HUES6 (cell line): ENCODE data around the gene ACAD10.

Experiments
- H3K27ac ChIP-seq: 2 replicates; pipeline ENCODE4 v1.7.0; 2013; ENCODE audit warnings: low read depth, mild to moderate bottlenecking, low read length, inconsistent platforms
- H3K27me3 ChIP-seq: 2 replicates; pipeline ENCODE4 v1.6.1; 2013; ENCODE audit warnings: low read length; ENCODE audit not compliant: control insufficient read depth, insufficient read depth
- H3K36me3 ChIP-seq: 2 replicates; pipeline ENCODE4 v1.6.1; 2013; ENCODE audit warnings: low read length; ENCODE audit not compliant: control insufficient read depth, insufficient read depth
- H3K4me1 ChIP-seq: 2 replicates; pipeline ENCODE4 v1.6.1; 2013; ENCODE audit warnings: low read length; ENCODE audit not compliant: control insufficient read depth, insufficient read depth
- H3K4me3 ChIP-seq: 2 replicates; pipeline ENCODE4 v1.5.1; 2013; ENCODE audit warnings: low read depth, low read length
- H3K9ac ChIP-seq: one replicate; pipeline ENCODE4 v1.6.1; 2013; ENCODE audit warnings: mild to moderate bottlenecking, low read length
- H3K9me3 ChIP-seq: 2 replicates; pipeline ENCODE4 v1.6.1; 2013; ENCODE audit warnings: low read depth, low read length; ENCODE audit not compliant: control insufficient read depth, insufficient read depth

The ACAD10 gene

GRCh38 chr12:111749391-111749790, 63.5 kb downstream of the ACAD10 start:
- no peaks in the 10 kb centered on the region; the same call in 1 of the 2 replicates for H3K4me1 ChIP-seq
- no peak overlapping the region for H3K27ac ChIP-seq
- peaks cover 47% of the 10 kb centered on the region for H3K36me3 ChIP-seq
- no peaks in the 10 kb centered on the region for H3K27me3 ChIP-seq
- H3K4me3 ChIP-seq = no peak overlapping the region
- H3K9ac ChIP-seq = no peak overlapping the region
- no peaks in the 10 kb centered on the region for H3K9me3 ChIP-seq

- H3K4me1 ChIP-seq = peaks cover 8% of the 10 kb centered on the region
- H3K27ac ChIP-seq = no peak overlapping the region
- no peaks in the 10 kb centered on the region for H3K27me3 ChIP-seq
- H3K36me3 ChIP-seq = peaks cover 15% of the 10 kb centered on the region
- H3K4me3 ChIP-seq = no peak overlapping the region
- no peaks in the 10 kb centered on the region for H3K9me3 ChIP-seq
- H3K9ac ChIP-seq = no peak overlapping the region
These were observed 67.5 kb downstream of the ACAD10 start for GRCh38 chr12:111753144-111753881.

GRCh38 chr12:111754671-111755070, 68.8 kb downstream of the ACAD10 start:
- no peak overlapping the region for H3K9ac ChIP-seq
- no peaks in the 10 kb centered on the region for H3K9me3 ChIP-seq
- H3K27me3 ChIP-seq = no peaks in the 10 kb centered on the region
- H3K36me3 ChIP-seq = 0 out of 2 replicates have a peak, but pooled peaks cover 4% of the 10 kb centered on the region
- no peak overlapping the region for H3K4me3 ChIP-seq
- no peak overlapping the region for H3K27ac ChIP-seq
- peaks cover 12% of the 10 kb centered on the region for H3K4me1 ChIP-seq

DNA sequence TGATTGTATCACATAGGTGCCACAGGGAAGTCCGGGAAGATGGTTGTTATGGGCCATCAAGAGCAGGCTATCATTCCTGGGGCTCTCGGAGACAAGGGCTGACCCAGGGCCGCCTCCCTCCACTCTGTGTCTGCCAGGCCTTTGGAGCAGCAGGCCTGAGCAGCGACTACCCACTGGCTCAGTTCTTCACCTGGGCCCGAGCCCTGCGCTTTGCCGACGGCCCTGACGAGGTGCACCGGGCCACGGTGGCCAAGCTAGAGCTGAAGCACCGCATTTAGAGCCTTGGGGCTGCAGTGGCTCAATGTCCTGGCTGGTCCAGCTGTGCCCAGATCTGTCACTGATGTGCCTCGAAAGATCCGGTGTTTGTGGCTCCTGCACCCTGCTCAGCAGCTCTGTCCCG, 70.3 kb downstream of the ACAD10 start:
- Histone ChIP-seq H3K4me1 (peaks cover 12% of the 10 kb centered on the region), H3K4me3 (no peak overlapping the region), H3K9ac (no peak overlapping the region)

DNA sequence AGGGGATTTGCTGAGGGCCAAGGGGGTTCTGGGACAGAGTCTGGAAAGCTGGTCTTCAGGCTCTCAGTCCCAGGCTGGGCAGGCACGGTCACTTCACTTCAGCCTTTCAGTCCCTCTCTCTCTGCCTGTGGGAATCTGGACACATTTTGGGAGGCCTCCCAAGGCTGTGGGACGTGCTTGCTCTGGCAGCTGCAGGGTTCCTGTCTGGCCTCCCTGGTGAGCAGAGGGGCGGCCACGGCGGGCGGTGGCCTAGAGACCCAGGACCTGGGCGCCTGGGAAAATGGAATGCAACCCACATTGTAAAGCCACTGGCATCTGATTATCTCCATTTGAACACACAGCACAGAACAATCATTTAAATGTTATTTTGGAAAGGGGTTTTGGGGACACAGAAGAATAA, 70.8 kb downstream of the ACAD10 start:
- no peaks in the 10 kb centered on the region for H3K36me3 ChIP-seq
- H3K27ac ChIP-seq = no peak overlapping the region
- H3K4me1 ChIP-seq = peaks cover 15% of the 10 kb centered on the region
- H3K27me3 ChIP-seq = no peaks in the 10 kb centered on the region
- no peak overlapping the region for H3K4me3 ChIP-seq
- H3K9me3 ChIP-seq = no peaks in the 10 kb centered on the region
- no peak overlapping the region for H3K9ac ChIP-seq

More for the DNA sequence above, 70.3 kb downstream of the ACAD10 start:
- no peaks in the 10 kb centered on the region for H3K27me3 ChIP-seq
- H3K27ac ChIP-seq = no peak overlapping the region
- H3K36me3 ChIP-seq = 0 out of 2 replicates have a peak, but pooled peaks cover under 1% of the 10 kb centered on the region
- H3K9me3 ChIP-seq = no peaks in the 10 kb centered on the region

DNA sequence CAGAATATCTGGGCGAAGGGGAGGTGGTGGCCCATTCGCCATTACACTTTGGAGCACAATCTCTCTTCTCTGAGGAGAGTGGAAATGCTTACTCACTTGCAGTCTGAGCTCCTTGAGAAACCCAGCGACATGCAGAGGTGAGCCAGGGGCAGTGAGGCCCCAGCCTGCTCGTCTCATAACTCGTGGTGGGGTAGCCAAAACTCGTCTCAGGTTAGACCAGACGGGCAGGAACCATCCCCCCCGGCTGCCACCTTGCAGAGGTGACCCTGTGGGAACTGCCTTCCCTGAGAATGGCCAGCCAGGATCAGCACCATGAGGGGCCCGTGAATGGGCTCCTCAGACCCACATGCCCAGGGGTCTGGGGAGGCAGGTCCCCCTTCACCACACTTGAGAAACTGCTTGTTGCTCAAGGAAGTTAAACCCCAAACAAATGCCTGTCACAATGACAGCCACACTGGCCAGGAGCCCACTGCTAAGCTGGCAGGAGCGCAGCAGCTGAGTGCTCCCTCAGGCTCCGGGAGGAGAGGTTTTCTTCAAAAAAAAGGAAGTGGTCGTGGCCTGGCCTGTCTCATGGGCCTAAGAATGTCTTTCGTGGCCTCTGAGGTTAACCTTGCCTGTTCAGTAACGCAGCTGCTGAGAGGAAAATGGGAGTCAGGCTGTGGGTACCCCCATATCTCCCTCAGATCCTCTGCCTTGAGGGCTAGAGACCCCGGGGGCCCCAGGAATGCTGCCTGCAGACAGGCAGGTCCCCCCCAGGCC, 71.7 kb downstream of the ACAD10 start:
- H3K4me3 ChIP-seq = no peak overlapping the region
- no peak overlapping the region; the same call in 1 of the 2 replicates for H3K27ac ChIP-seq
- H3K4me1 ChIP-seq = peaks cover 19% of the 10 kb centered on the region
- H3K36me3 ChIP-seq = no peaks in the 10 kb centered on the region
- H3K27me3 ChIP-seq = no peaks in the 10 kb centered on the region
- no peak overlapping the region for H3K9ac ChIP-seq
- no peaks in the 10 kb centered on the region for H3K9me3 ChIP-seq

DNA sequence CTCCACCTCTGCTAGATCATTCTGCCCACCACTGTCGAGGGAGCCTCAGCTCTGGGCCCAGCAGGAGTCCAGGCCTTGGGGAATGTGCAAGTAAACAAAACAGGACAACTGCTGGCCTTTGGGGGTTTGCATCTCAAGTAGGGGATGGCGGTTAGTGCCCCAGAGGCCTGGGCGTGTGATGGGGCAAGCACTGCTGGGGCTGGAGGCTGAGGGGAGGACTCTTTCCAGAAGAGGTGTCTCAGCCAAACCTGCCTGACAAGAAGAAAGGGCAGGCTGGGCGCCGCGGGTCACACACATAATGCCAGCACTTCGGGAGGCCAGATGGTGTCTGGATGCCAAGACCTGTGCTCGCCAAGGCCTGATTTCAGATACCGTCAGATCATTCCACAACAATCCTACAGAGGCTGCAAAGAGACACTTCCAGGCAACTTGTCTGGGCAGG, 72.3 kb downstream of the ACAD10 start:
- peaks cover 19% of the 10 kb centered on the region for H3K4me1 ChIP-seq
- no peaks in the 10 kb centered on the region for H3K9me3 ChIP-seq
- no peak overlapping the region for H3K9ac ChIP-seq
- no peaks in the 10 kb centered on the region for H3K36me3 ChIP-seq
- no peaks in the 10 kb centered on the region for H3K27me3 ChIP-seq
- no peak overlapping the region for H3K4me3 ChIP-seq
- no peak overlapping the region; the same call in 1 of the 2 replicates for H3K27ac ChIP-seq

DNA sequence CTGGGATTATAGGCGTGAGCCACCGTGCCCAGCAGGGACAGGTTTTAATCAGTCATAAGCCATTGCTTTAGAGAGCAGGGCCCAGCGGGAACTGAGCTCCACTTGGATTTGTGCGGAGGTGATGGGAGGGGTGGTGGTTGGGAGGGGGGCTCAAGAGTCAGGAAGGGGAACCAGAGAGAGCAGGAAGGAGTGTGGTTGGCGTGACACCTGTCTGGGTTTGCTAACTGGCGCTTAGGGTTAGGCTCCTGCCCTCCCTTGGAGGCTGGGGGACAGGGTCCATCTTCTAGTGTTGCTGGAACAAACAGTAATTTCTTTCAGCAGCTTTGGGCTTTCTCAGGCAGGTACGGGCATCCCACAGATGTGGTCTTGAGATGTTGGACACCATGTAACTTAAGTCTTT, 73.4 kb downstream of the ACAD10 start:
- H3K27me3 ChIP-seq = no peaks in the 10 kb centered on the region
- no peaks in the 10 kb centered on the region for H3K36me3 ChIP-seq
- peaks cover 19% of the 10 kb centered on the region for H3K4me1 ChIP-seq
- no peak overlapping the region for H3K4me3 ChIP-seq
- H3K9ac ChIP-seq = no peak overlapping the region
- H3K9me3 ChIP-seq = no peaks in the 10 kb centered on the region
- no peak overlapping the region for H3K27ac ChIP-seq

DNA sequence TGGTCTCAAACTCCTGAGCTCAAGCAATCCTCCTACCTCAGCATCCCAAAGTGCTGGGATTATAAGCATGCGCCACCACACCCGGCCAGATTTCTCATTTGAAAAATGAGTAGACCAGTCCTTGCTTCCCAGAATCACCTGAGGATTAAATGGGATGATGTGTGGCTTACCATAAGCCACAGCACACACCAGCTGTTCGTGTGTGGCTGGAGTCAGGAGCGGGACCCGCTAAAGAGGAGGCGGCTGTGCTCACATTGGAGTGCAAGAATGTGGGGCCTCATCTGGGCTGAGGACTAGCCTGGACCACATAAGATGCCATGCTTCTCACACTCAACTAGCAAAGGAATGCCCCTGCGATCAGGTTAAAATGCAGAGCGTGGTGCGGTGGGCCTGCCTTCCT, 74.1 kb downstream of the ACAD10 start:
- no peaks in the 10 kb centered on the region for H3K9me3 ChIP-seq
- peaks cover 19% of the 10 kb centered on the region for H3K4me1 ChIP-seq
- H3K4me3 ChIP-seq = no peak overlapping the region
- no peaks in the 10 kb centered on the region for H3K27me3 ChIP-seq
- H3K9ac ChIP-seq = no peak overlapping the region
- H3K27ac ChIP-seq = no peak overlapping the region
- H3K36me3 ChIP-seq = no peaks in the 10 kb centered on the region

- no peaks in the 10 kb centered on the region for H3K27me3 ChIP-seq
- no peak overlapping the region for H3K27ac ChIP-seq
- no peaks in the 10 kb centered on the region for H3K9me3 ChIP-seq
- no peaks in the 10 kb centered on the region for H3K36me3 ChIP-seq
- H3K4me3 ChIP-seq = no peak overlapping the region
- peaks cover 19% of the 10 kb centered on the region for H3K4me1 ChIP-seq
- no peak overlapping the region for H3K9ac ChIP-seq
These were observed 75.2 kb downstream of the ACAD10 start for GRCh38 chr12:111761099-111761498.

- H3K9me3 ChIP-seq = no peaks in the 10 kb centered on the region
- H3K4me3 ChIP-seq = no peak overlapping the region
- H3K9ac ChIP-seq = no peak overlapping the region
- no peaks in the 10 kb centered on the region for H3K36me3 ChIP-seq
- H3K4me1 ChIP-seq = peaks cover 22% of the 10 kb centered on the region
- no peaks in the 10 kb centered on the region for H3K27me3 ChIP-seq
- H3K27ac ChIP-seq = no peak overlapping the region
These were observed 75.9 kb downstream of the ACAD10 start for GRCh38 chr12:111761706-111762105.
